NK-92 (cell line): Measurements from ENCODE around the gene ENOPH1.
A peak's percentile ranks its signal among the peaks of the same experiment; 100 is the strongest.
"Not testable (repeated sequence)": the region's sequence is repeated elsewhere in the genome, so short reads cannot be mapped to it uniquely, and the experiment has no call there.

Source experiments
- DNase-seq: peaks from one replicate; lab custom pipeline; 2025; ENCODE audit not compliant: unreplicated experiment; lab: John Stamatoyannopoulos, UW

ENOPH1 gene

GRCh38 chr4:82430193-82430963, at the start of gene ENOPH1, which contains the start of gene HNRNPDL:
Gene ENOPH1, plus strand, starts transcription at chr4:82430590. Its CDS starts 240 bp downstream, at chr4:82430830.
Gene HNRNPDL, minus strand, starts transcription at chr4:82430462. Its CDS starts 772 bp downstream, at chr4:82429690.
- DNase-seq = peak; percentile 61

- DNase-seq = no peak
Observed at GRCh38 chr4:82380831-82381230, 49.6 kb upstream of the ENOPH1 start.

GRCh38 chr4:82381235-82381634, 49.2 kb upstream of the ENOPH1 start:
- no peak for DNase-seq

- no peak for DNase-seq
Observed at GRCh38 chr4:82381661-82382296, 48.6 kb upstream of the ENOPH1 start.

DNA sequence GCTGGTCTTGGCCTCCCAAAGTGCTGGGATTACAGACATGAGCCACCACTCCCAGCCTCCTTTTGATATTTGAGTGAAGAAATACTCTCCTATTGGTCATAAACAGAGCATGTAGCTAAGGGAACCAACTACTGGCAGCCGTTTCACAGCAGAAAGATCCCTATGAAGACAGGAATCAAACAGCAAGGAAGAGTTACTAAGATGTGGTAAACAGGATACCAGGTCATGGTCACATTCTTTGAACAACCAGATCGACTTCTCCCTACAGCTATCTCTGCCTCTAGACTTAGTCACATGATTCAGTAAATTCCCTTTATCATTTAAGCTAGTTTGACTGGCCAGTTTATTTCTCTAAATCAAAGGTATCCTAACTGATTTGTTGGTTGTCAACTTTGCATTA, 47.6 kb upstream of the ENOPH1 start:
- DNase-seq = no peak

GRCh38 chr4:82386312-82386711, 44.1 kb upstream of the ENOPH1 start:
- DNase-seq = not testable (repeated sequence)

- no peak for DNase-seq
Observed at GRCh38 chr4:82388405-82388804, 42.0 kb upstream of the ENOPH1 start.

GRCh38 chr4:82390061-82390460, 40.3 kb upstream of the ENOPH1 start:
- not testable (repeated sequence) for DNase-seq

- no peak for DNase-seq
Observed at GRCh38 chr4:82394896-82395295, 35.5 kb upstream of the ENOPH1 start.

GRCh38 chr4:82397527-82397926, 32.9 kb upstream of the ENOPH1 start:
- DNase-seq = no peak

DNA sequence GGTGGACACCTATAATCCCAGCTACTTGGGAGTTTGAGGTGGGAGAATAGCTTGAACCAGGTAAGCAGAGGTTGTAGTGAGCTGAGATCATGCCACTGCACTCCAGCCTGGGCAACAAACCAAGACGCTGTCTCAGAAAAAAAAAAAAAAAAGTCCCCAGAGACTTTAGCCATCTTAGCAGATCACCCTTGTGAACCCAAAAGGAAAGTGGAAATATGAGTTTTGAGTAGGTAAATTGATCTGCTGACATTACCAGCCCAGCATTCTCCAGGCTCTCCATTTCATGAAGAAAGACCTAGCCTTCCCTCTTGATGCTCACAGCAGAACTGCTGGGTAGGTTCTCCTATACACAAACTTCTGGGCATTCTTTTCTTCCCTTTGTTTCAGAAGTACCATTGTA, 32.1 kb upstream of the ENOPH1 start:
- no peak for DNase-seq

GRCh38 chr4:82401600-82401999, 28.8 kb upstream of the ENOPH1 start:
- no peak for DNase-seq

DNA sequence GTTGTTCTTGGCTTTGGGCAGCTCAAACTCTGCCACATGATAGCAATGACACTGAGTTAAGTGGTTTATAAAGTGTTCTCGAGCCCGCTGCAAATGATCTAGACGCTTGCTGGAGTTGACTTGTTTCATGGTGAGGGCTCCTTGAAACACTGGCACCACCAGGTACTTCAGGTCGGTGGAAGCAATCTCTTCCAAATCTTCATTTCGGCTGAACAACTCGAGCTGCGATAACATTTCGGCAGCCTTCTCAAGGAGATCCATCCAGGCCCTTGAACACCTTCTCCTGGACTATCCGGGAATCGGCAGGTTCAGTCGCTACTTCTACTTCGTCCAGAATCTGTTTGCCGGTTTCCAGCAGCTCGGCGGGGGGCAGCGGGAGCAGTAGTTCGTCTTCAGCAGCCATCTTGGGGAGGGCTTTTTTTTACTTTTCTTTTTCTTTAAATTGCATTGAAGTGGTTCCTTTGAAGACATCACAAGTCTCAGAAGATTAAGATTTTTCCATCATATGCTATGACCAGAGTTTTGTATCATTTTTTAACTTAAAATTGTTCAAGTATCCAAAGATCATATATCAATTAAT, 28.1 kb upstream of the ENOPH1 start:
- DNase-seq = no peak

DNA sequence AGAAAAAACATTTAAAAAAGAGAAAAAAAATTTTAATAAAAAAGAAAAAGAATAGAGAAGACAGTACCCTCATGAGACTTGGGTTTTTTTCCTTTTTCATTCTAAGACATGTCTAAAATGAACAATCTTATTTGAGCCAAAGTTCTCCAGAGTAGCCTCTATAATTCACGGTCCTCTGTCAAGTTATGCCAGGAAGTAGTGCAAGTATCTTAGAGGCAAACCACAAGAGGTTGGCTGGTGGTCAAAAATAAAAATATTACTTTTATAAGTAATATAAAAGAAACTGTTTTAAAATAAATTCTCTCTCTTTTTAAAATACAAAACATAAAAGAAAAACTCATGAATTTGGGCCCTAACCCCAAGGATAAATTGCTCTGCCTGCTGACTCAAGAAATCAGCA, 26.7 kb upstream of the ENOPH1 start:
- DNase-seq = no peak

DNA sequence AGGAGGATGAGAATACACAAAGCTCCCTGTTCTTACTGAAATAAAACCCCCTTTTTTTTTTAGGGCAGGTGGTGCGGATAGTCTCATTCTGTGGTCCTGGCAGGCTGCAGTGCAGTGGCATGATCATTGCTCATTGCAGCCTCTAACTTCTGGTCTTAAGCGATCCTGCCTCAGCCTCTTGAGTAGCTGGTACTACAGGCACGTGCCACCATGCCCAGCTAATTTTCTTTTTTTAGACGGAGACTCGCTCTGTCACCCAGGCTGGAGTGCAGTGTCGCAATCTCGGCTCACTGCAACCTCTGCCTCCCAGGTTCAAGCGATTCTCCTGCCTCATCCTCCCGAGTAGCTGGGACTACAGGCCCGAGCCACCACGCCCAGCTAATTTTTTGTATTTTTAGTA, 15.3 kb upstream of the ENOPH1 start:
- DNase-seq = not testable (repeated sequence)

GRCh38 chr4:82415922-82416365, 14.4 kb upstream of the ENOPH1 start:
- DNase-seq = no peak

GRCh38 chr4:82419451-82419850, 10.9 kb upstream of the ENOPH1 start:
- no peak for DNase-seq

DNA sequence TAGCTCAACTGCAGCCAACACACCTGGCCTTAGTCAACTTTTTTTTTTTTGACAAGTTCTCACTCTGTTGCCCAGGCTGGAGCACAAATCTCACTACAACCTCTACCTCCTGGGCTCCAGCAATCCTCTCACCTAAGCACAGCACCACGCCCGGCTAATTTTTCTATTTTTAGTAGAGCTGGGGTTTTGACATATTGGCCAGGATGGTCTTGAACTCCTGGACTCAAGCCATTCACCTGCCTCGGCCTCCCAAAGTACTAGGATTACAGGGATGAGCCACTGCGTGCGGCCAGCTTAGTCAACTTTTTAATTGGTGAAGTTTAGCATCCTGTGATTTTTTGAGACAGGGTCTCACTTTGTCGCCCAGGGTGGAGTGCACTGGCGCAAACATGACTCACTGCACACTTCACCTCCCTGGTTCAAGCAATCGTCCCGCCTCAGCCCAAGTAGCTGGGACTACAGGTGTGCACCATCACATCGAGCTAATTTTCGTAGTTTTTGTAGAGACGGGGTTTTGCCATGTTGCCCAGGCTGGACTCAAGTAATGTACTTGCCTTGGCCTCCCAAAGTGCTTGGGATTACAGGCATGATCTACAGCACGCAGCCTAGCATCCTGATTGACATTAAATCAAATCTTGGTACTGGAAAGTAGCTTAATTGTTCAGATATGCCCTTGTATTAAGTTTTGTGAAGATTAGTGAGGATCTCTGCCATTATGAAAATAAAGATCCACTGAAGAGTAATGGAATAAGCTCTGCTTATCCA, 8.4 kb upstream of the ENOPH1 start:
- no peak for DNase-seq

- no peak for DNase-seq
Observed at GRCh38 chr4:82422616-82423015, 7.8 kb upstream of the ENOPH1 start.

GRCh38 chr4:82423245-82424054, 6.9 kb upstream of the ENOPH1 start:
- DNase-seq = no peak
